IMR-90 (cell line): ENCODE measurements around the gene SYNC. TPM values are rescaled to one million over a fixed set of nuclear protein-coding genes. Genes with fewer than 3 reads are reported as not detected.
A peak's percentile ranks its signal among the peaks of the same experiment; 100 is the strongest.

Source experiments
- ATAC-seq: fragments of 200-7000 bp; cut with Tn5 transposase; 2 replicates; pipeline ENCODE4 v1.9.1; 2020; ENCODE audit warnings: low read depth, mild to moderate bottlenecking, moderate library complexity
- BruUV-seq: library from RNA; stranded (reverse); fragments of 400-500 nt; replicated peaks from 2 replicates; lab custom pipeline; 2021; lab: Mats Ljungman, UMichigan
- CTCF ChIA-PET: fragments of 300-600 bp; formaldehyde crosslinking; extraction: SDS; loops from one replicate; lab custom pipeline; 2021; ENCODE audit warnings: antibody characterized with exemption; lab: Yijun Ruan, JAX
- POLR2A ChIA-PET: fragments of 300-600 bp; sonication (Branson Sonifier 250); formaldehyde crosslinking; loops from one replicate; lab custom pipeline; 2022; ENCODE audit warnings: antibody characterized with exemption; ENCODE audit not compliant: unreplicated experiment; lab: Charles Lee
- DNase-seq: peaks from one replicate; pipeline ENCODE4 v3.0.0; 2013
- H2AFZ ChIP-seq: replicated peaks from 2 replicates; pipeline ENCODE3; 2013; ENCODE audit warnings: low read length, mild to moderate bottlenecking; ENCODE audit not compliant: poor library complexity
- H2AK5ac ChIP-seq: 2 replicates; pipeline ENCODE4 v1.6.1; 2013; ENCODE audit warnings: low read depth, low read length, inconsistent platforms
- H2AK9ac ChIP-seq: replicated peaks from 2 replicates; pipeline ENCODE3; 2013; ENCODE audit warnings: mild to moderate bottlenecking, low read depth, low read length, moderate library complexity; ENCODE audit not compliant: poor library complexity
- H2BK120ac ChIP-seq: 2 replicates; pipeline ENCODE4 v1.6.1; 2013; ENCODE audit warnings: low read depth, low read length, inconsistent platforms
- H2BK15ac ChIP-seq: 3 replicates; pipeline ENCODE4 v1.6.1; 2013; ENCODE audit warnings: low read depth, low read length, inconsistent platforms
- H2BK20ac ChIP-seq: 2 replicates; pipeline ENCODE4 v1.6.1; 2013; ENCODE audit warnings: low read depth, mild to moderate bottlenecking, inconsistent platforms, low read length, moderate library complexity
- H2BK5ac ChIP-seq: 2 replicates; pipeline ENCODE4 v1.6.1; 2013; ENCODE audit warnings: mild to moderate bottlenecking, low read depth, low read length, inconsistent platforms; ENCODE audit not compliant: poor library complexity, severe bottlenecking
- H3K14ac ChIP-seq: replicated peaks from 2 replicates; pipeline ENCODE4 v1.6.1; 2013; ENCODE audit warnings: low read depth, low read length, inconsistent platforms
- H3K18ac ChIP-seq: 2 replicates; pipeline ENCODE4 v1.6.1; 2013; ENCODE audit warnings: low read depth, low read length, control low read depth
- H3K23ac ChIP-seq: 2 replicates; pipeline ENCODE4 v1.6.1; 2013; ENCODE audit warnings: low read depth, low read length, inconsistent platforms
- H3K27ac ChIP-seq: 2 replicates; pipeline ENCODE4 v1.5.1; 2013; ENCODE audit warnings: mild to moderate bottlenecking, control low read depth, low read length; ENCODE audit not compliant: insufficient read depth
- H3K27me3 ChIP-seq: 2 replicates; pipeline ENCODE4 v1.6.1; 2013; ENCODE audit warnings: low read length; ENCODE audit not compliant: control insufficient read depth, insufficient read depth
- H3K36me3 ChIP-seq: 2 replicates; pipeline ENCODE4 v1.6.1; 2013; ENCODE audit warnings: low read length, mixed read lengths; ENCODE audit not compliant: control insufficient read depth, insufficient read depth
- H3K4ac ChIP-seq: 2 replicates; pipeline ENCODE4 v1.6.1; 2013; ENCODE audit warnings: low read depth, low read length, inconsistent platforms
- H3K4me1 ChIP-seq: 2 replicates; pipeline ENCODE4 v1.6.1; 2013; ENCODE audit warnings: low read length, mixed read lengths; ENCODE audit not compliant: control insufficient read depth, insufficient read depth
- H3K4me2 ChIP-seq: 2 replicates; pipeline ENCODE4 v1.6.1; 2013; ENCODE audit warnings: low read depth, mild to moderate bottlenecking, control low read depth, low read length, moderate library complexity
- H3K4me3 ChIP-seq: 2 replicates; pipeline ENCODE4 v1.5.1; 2013; ENCODE audit warnings: low read depth, mild to moderate bottlenecking, control low read depth, low read length, moderate library complexity; ENCODE audit not compliant: insufficient read depth
- H3K56ac ChIP-seq: 2 replicates; pipeline ENCODE4 v1.6.1; 2013; ENCODE audit warnings: low read length, inconsistent platforms; ENCODE audit not compliant: insufficient read depth; ENCODE audit errors: extremely low read depth
- H3K79me1 ChIP-seq, 2 experiments: 2 replicates each; pipeline ENCODE4 v1.6.1; 2013; ENCODE audit warnings: low read length in 2 of 2, inconsistent platforms in 1 of 2, low read depth in 1 of 2
- H3K9ac ChIP-seq: 2 replicates; pipeline ENCODE4 v1.6.1; 2013; ENCODE audit warnings: low read depth, low read length, control low read depth
- H3K9me1 ChIP-seq: 2 replicates; pipeline ENCODE4 v1.6.1; 2013; ENCODE audit warnings: low read length, inconsistent platforms; ENCODE audit not compliant: insufficient read depth
- H3K9me3 ChIP-seq: 2 replicates; pipeline ENCODE4 v1.6.1; 2013; ENCODE audit warnings: low read length; ENCODE audit not compliant: control insufficient read depth, insufficient read depth
- H4K20me1 ChIP-seq: 2 replicates; pipeline ENCODE4 v1.6.1; 2013; ENCODE audit warnings: low read length, inconsistent platforms; ENCODE audit not compliant: insufficient read depth
- H4K5ac ChIP-seq: 2 replicates; pipeline ENCODE4 v1.6.1; 2013; ENCODE audit warnings: mild to moderate bottlenecking, low read depth, low read length, control low read depth
- H4K8ac ChIP-seq, 2 experiments: 2 replicates each; pipeline ENCODE4 v1.6.1; 2013; ENCODE audit warnings: low read depth in 2 of 2, low read length in 2 of 2, control low read depth in 1 of 2, inconsistent platforms in 1 of 2
- H4K91ac ChIP-seq: 2 replicates; pipeline ENCODE4 v1.6.1; 2013; ENCODE audit warnings: low read depth, low read length, inconsistent platforms; ENCODE audit not compliant: insufficient read depth
- BHLHE40 ChIP-seq: fragments of 150-350 bp; IDR thresholded peaks from 2 replicates; pipeline ENCODE4 v1.6.1; 2016; ENCODE audit warnings: mild to moderate bottlenecking, low read depth, low read length
- CEBPB ChIP-seq: IDR thresholded peaks from 2 replicates; pipeline ENCODE4 v1.6.1; 2012; ENCODE audit warnings: low read depth, low read length, improper control_type of control experiment
- CHD1 ChIP-seq: IDR thresholded peaks from 2 replicates; pipeline ENCODE4 v1.6.1; 2012; ENCODE audit warnings: low read depth, low read length, improper control_type of control experiment
- FOS ChIP-seq: fragments of 150-350 bp; IDR thresholded peaks from 2 replicates; pipeline ENCODE4 v1.6.1; 2016; ENCODE audit warnings: low read depth, low read length
- MAFK ChIP-seq: IDR thresholded peaks from 2 replicates; pipeline ENCODE4 v1.6.1; 2012; ENCODE audit warnings: low read depth, low read length, improper control_type of control experiment
- MAZ ChIP-seq: IDR thresholded peaks from 2 replicates; pipeline ENCODE4 v1.6.1; 2012; ENCODE audit warnings: low read depth, mild to moderate bottlenecking, low read length, improper control_type of control experiment, moderate library complexity, borderline replicate concordance
- MXI1 ChIP-seq: IDR thresholded peaks from 2 replicates; pipeline ENCODE4 v1.6.1; 2012; ENCODE audit warnings: low read depth, mild to moderate bottlenecking, low read length, moderate library complexity, borderline replicate concordance
- NFE2L2 ChIP-seq: fragments of 150-350 bp; IDR thresholded peaks from 2 replicates; pipeline ENCODE4 v1.6.1; 2016; ENCODE audit warnings: low read depth, mild to moderate bottlenecking, low read length
- POLR2A ChIP-seq: IDR thresholded peaks from 2 replicates; pipeline ENCODE4 v1.6.1; 2012; ENCODE audit warnings: mild to moderate bottlenecking, low read depth, low read length
- RAD21 ChIP-seq: IDR thresholded peaks from 2 replicates; pipeline ENCODE4 v1.6.1; 2012; ENCODE audit warnings: low read length, improper control_type of control experiment
- RCOR1 ChIP-seq: IDR thresholded peaks from 2 replicates; pipeline ENCODE4 v1.6.1; 2012; ENCODE audit warnings: mild to moderate bottlenecking, low read length, improper control_type of control experiment; ENCODE audit not compliant: insufficient replicate concordance
- RFX5 ChIP-seq: IDR thresholded peaks from 2 replicates; pipeline ENCODE4 v1.8.0; 2012; ENCODE audit warnings: low read depth, mild to moderate bottlenecking, low read length, moderate library complexity
- SMC3 ChIP-seq: fragments of 150-350 bp; IDR thresholded peaks from 2 replicates; pipeline ENCODE4 v1.6.1; 2016; ENCODE audit warnings: low read depth, mild to moderate bottlenecking, antibody characterized with exemption, low read length, moderate library complexity
- WGBS, 2 experiments: methylation state at CpG; one replicate each; pipeline versions ENCODE4 v1.1.5 to v1.1.7; 2013; ENCODE audit warnings: missing lambda C conversion rate in 2 of 2; ENCODE audit not compliant: insufficient read length in 1 of 2; ENCODE audit errors: extremely low coverage in 2 of 2; 5-methylcytosine and 5-hydroxymethylcytosine counted together
- dilution Hi-C: fragments of 300-500 bp; cut with HindIII; formaldehyde crosslinking; loops from one replicate; pipeline ENCODE4 v1.14.3; 2018; ENCODE audit warnings: low sequenced_read_pairs; ENCODE audit not compliant: unreplicated experiment
- in situ Hi-C: fragments of 300-500 bp; cut with MboI; formaldehyde crosslinking; loops from 3 replicates; pipeline ENCODE4 v1.14.3; 2019; ENCODE audit warnings: low sequenced_read_pairs, inconsistent platforms, mixed read lengths
- intact Hi-C: fragments of 100-400 bp; cut with micrococcal nuclease; formaldehyde crosslinking; loops from 2 replicates; pipeline ENCODE4 v1.10.0; 2022
- polyA plus RNA-seq, 3 experiments: library from polyadenylated mRNA; depleted of rRNA; stranded (reverse); fragments of >200 nt; gene quantifications; 2 replicates each; pipeline ENCODE4 v1.2.3, GENCODE V29; 2012; ENCODE audit warnings: low replicate concordance in 1 of 3
- total RNA-seq: library from RNA; depleted of rRNA; stranded (reverse); fragments of >200 nt; gene quantifications from 2 replicates; pipeline ENCODE4 v1.2.3, GENCODE V29; 2012
- TF ChIP-seq, protein P1 (sequence below): conservative IDR thresholded peaks from 2 replicates; pipeline ENCODE4 v1.5.1; 2012; ENCODE audit warnings: mild to moderate bottlenecking, low read depth, low read length, improper control_type of control experiment
- TF ChIP-seq, protein P2 (sequence below): fragments of 150-350 bp; IDR thresholded peaks from 2 replicates; pipeline ENCODE4 v1.6.1; 2017; ENCODE audit warnings: mild to moderate bottlenecking, antibody characterized with exemption, low read length, low read depth
- TF ChIP-seq, protein P3 (sequence below): fragments of 150-350 bp; IDR thresholded peaks from 2 replicates; pipeline ENCODE4 v1.6.1; 2016; ENCODE audit warnings: low read depth, mild to moderate bottlenecking, low read length, moderate library complexity, borderline replicate concordance

Gene SYNC
- total and polyA plus RNA-seq, 2 of the 4 experiments (the other 2 are of a cell fraction): 48.9 to 103 TPM

DNA sequence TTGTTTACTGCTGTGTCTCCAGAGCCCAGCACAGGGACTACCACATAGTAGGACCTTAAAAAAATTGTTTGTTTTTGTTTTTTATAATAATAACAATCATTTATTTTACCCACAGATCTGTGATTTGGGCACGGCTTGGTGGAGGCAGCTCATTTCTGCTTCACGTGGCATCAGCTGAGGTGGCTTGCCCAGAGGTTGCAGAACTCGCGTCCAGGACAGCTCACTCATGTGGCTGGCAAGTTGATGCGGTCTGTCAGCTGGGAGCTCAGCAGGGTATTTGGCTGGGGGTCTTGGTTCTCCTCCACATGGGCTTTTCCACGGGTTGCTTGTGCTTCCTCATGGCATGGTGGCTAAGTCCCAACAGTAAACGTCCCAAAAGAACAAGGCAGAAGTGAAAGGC is 2.9 kb upstream of the SYNC start:
- 0 out of 2 replicates have a peak, but pooled peaks cover 5% of the 10 kb centered on the region for H3K9me1 ChIP-seq
- no peak overlapping the region for H4K8ac ChIP-seq
- H3K79me1 ChIP-seq: peaks cover 11 to 21% of the 10 kb centered on the region in 2 experiments; a peak in 3 of 4 replicates
- H3K4me2 ChIP-seq: no peak overlapping the region
- intact Hi-C loops: loop anchor here (10.0 kb wide), 1 partner anchor 389 kb away; no protein-coding TSS in a partner anchor
- peak overlapping the region; percentile 32 for H2AFZ ChIP-seq
- H2BK5ac ChIP-seq: no peak overlapping the region
- peak overlapping the region; percentile 44; the same call in 1 of the 3 replicates for H2BK15ac ChIP-seq
- H3K36me3 ChIP-seq: no peaks in the 10 kb centered on the region
- POLR2A ChIA-PET: no interaction called here
- no peaks in the 10 kb centered on the region; the same call in 1 of the 2 replicates for H4K20me1 ChIP-seq
- dilution Hi-C loops: no loop called here
- H3K4me3 ChIP-seq: no peak overlapping the region
- H3K27me3 ChIP-seq: no peaks in the 10 kb centered on the region
- 100% methylated on average over 3 of the region's 7 CpGs; no CpG with 5 or more reads in 1 of the 2 experiments for WGBS, 2 experiments
- peaks cover 3% of the 10 kb centered on the region; the same call in 1 of the 2 replicates for H3K9me3 ChIP-seq
- DNase-seq (no peak), ATAC-seq (no peak)
- peak overlapping the region; percentile 50 for H3K4ac ChIP-seq
- H2AK5ac ChIP-seq: peak overlapping the region; percentile 66
- H4K91ac ChIP-seq: peak overlapping the region; percentile 32
- no peak overlapping the region for H3K27ac ChIP-seq
- H4K5ac ChIP-seq: no peak overlapping the region
- H2BK20ac ChIP-seq: peak overlapping the region; percentile 84
- H3K18ac ChIP-seq: peak overlapping the region; percentile 15; the same call in 1 of the 2 replicates
- no peak overlapping the region for H3K56ac ChIP-seq
- TF ChIP-seq MAFK (no peak), POLR2A (no peak), RCOR1 (no peak), SMC3 (no peak), MXI1 (no peak), RFX5 (no peak), CHD1 (no peak), NFE2L2 (no peak), BHLHE40 (no peak), RAD21 (no peak), CEBPB (no peak), FOS (no peak), MAZ (no peak)
- TF ChIP-seq, protein P1, sequence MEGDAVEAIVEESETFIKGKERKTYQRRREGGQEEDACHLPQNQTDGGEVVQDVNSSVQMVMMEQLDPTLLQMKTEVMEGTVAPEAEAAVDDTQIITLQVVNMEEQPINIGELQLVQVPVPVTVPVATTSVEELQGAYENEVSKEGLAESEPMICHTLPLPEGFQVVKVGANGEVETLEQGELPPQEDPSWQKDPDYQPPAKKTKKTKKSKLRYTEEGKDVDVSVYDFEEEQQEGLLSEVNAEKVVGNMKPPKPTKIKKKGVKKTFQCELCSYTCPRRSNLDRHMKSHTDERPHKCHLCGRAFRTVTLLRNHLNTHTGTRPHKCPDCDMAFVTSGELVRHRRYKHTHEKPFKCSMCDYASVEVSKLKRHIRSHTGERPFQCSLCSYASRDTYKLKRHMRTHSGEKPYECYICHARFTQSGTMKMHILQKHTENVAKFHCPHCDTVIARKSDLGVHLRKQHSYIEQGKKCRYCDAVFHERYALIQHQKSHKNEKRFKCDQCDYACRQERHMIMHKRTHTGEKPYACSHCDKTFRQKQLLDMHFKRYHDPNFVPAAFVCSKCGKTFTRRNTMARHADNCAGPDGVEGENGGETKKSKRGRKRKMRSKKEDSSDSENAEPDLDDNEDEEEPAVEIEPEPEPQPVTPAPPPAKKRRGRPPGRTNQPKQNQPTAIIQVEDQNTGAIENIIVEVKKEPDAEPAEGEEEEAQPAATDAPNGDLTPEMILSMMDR: no peak
- TF ChIP-seq, protein P2, sequence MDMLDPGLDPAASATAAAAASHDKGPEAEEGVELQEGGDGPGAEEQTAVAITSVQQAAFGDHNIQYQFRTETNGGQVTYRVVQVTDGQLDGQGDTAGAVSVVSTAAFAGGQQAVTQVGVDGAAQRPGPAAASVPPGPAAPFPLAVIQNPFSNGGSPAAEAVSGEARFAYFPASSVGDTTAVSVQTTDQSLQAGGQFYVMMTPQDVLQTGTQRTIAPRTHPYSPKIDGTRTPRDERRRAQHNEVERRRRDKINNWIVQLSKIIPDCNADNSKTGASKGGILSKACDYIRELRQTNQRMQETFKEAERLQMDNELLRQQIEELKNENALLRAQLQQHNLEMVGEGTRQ: no peak
- TF ChIP-seq, protein P3, sequence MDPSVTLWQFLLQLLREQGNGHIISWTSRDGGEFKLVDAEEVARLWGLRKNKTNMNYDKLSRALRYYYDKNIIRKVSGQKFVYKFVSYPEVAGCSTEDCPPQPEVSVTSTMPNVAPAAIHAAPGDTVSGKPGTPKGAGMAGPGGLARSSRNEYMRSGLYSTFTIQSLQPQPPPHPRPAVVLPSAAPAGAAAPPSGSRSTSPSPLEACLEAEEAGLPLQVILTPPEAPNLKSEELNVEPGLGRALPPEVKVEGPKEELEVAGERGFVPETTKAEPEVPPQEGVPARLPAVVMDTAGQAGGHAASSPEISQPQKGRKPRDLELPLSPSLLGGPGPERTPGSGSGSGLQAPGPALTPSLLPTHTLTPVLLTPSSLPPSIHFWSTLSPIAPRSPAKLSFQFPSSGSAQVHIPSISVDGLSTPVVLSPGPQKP: no peak
- H3K4me1 ChIP-seq: peaks cover 18% of the 10 kb centered on the region
- no peak overlapping the region for H3K23ac ChIP-seq
- in situ Hi-C loops: no loop called here
- no peak overlapping the region for H3K14ac ChIP-seq
- H3K9ac ChIP-seq: no peak overlapping the region
- H2BK120ac ChIP-seq: peak overlapping the region; percentile 69
- no peak overlapping the region for H2AK9ac ChIP-seq
- BruUV-seq: no TSS peak
- CTCF ChIA-PET: interaction anchor here (0.6 to 1.2 kb wide), 2 partner anchors 67 to 303 kb away, joined by 3 to 7 read pairs; no protein-coding TSS in a partner anchor
